ENCODE results near the gene CSNK1G3.

CSNK1G3 gene

DNA sequence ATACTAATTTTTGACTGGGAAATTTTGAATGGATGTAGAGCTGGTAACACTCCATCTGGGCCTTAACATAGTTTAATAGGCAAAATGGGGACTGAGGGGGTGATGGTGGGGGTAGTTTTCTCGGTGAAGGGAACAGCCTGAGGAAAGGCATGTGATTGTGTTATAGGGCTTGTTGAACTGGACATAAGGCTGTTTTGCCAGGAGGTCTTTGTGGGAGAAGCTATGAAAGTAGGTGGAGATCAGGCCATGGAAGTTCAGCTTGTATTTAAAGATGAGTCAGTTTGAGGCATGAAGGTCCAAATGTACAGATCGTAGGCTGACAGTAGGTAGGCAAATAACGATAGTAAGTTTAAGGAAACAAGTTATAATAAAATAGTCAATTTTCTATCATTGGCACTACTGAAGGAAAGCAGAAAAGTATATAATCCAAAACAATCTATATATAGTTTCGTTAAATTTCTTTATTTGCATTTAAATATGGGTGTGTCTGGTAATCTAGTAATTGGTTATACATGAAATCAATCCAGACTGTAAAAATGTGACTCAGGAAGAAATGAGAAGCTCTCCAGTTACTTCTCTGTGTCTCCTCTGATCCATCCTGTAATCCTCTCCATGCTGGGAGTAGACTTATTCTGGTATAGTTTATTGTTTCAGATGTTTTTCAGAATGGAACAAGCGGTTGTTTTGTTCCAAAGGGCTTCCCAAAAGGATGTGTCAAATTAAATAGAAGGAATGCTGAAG is 2.8 kb downstream of the CSNK1G3 start:
- DNase-seq (ENCODE audit: low read depth): no peak

DNA sequence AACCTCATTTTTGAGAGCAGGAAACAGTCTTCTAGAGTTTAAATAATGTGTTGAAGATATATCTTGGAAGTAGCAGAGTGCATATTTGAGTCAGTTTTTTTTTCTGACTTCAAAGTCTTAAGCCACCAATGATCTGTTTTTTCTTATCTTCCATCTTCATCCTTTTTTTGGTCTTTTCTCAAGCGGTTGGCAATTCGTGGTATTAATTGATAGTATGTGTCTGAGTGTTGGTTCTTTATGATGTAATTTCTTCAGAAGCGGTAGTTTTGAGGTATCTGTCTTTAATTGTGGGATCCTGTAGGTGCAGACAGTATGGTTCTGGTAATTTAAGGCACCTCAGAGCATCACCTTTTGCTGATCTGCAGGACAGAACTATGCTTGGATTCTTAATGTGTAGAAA is 3.9 kb downstream of the CSNK1G3 start:
- DNase-seq (ENCODE audit: low read depth): no peak

DNA sequence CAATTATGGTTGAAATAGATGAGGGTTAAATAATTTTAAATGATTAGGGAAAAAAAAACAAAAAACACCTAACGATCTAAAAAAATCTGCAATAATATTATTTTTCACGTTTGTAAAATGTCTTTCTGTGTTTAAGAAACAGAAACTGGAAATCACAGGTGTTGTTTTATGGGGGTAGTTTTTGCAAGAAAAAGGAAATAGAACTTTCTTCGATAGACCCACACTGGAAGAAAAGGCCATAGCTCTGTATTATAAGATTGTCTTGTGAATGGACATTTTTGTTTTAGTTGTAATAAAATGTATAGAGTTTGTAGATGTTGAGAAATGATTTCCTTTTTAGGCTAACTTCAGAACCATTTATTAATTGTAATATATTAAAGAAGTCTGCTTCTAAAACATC is 5.5 kb downstream of the CSNK1G3 start:
- DNase-seq (ENCODE audit: low read depth): no peak

DNA sequence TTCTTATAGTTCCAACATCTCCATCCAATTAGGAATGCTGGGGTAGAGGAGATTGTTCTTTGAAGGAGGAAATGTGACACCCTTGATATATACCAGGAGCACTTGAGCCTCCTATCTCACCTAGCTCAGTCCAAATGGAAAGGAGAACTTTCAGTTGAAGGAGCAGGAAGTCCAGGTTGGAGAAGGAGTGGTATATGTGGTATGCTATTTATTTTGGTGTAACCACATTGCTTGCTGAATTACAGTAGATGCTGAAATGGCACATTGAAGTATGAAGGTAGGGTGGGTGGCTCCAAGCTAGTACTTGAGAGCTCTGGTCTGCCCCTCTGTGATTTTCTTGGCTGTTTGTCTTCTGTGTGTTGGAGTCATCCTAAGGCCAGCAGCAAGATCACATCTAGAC is 6.1 kb downstream of the CSNK1G3 start:
- no peak for DNase-seq (ENCODE audit: low read depth)

DNA sequence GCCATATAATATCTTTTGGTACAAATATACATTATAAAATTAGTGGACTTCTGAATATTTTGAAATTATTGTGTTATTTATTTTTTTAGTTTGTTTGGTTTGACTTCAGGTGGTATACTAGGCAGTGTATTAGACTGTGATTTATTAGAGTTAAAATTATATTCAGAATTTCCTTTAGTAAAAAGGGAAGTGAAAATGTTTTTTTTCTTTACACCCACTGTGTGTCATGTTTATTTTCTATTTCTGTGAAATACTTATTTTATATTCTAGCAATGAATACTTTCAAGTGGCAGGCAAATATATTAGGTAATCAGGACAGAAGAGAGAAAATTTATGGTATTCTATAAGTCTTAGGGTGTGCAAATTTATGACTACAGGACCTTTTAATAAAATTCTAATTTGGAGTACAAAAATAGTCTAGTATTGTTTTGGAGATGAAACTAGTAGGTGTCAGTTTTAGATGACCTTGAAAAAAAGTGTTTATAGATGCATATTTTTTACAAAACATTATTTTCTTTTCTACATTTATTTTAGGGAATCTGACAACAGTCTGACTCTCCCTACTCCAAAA is 8.8 kb downstream of the CSNK1G3 start:
- DNase-seq (ENCODE audit: low read depth): no peak

DNA sequence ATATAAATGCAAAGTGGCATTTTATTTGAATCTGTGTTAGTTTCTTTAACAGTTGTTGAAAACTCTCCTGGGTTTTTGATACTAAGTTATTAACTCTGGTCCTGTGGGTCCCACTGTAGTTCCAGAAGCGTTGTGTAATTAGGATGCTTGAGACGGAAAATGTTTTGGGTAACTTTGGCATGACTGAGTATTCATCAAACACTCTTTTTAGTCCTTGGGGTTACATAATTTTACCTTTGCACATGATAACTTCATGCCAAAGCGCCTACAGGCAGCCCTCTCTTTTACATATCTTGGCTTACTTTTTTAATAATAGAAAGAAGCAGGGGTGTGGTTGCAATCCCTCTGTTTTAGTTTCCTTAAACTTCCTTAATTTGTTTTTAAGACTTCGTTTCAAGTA is 12.2 kb downstream of the CSNK1G3 start:
- DNase-seq (ENCODE audit: low read depth): no peak

DNA sequence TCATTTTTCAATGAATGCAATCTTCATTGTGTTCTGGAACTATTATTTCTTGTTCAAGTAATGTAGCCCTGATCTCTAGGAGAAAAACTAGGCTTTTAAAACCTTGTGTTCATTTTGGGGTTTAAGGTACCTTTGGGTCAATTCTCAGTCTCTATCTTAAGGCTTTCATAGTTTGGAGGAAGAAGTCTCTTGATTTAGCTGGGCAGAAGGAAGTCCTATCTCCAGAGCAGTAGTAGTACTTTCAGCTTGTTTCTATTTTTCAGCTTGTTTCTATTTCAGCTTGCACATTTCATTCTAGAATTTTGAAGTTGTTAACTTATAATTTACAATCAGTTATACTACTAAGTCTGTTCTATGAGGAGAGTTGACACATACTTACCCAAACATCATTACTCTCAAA is 15.2 kb downstream of the CSNK1G3 start:
- DNase-seq (ENCODE audit: low read depth): no peak

DNA sequence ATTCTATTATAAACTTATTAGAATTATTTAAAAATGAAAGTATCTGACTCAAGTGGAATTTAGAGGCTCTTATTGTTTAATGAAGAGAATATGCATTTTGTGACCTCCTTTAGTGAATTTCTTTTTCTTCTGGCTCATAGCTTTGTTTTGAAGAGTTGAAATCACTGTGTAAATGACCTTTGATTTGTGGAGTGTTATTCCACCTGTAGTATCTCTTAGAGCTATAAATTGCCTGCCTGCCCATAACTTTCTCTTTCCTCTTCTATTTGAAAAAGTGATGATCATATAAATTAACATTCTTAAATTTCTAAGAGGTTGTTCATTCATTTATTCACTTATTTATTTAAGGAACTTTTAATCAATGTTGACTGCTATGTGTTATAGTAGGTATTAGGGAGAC is 16.1 kb downstream of the CSNK1G3 start:
- DNase-seq (ENCODE audit: low read depth): no peak

DNA sequence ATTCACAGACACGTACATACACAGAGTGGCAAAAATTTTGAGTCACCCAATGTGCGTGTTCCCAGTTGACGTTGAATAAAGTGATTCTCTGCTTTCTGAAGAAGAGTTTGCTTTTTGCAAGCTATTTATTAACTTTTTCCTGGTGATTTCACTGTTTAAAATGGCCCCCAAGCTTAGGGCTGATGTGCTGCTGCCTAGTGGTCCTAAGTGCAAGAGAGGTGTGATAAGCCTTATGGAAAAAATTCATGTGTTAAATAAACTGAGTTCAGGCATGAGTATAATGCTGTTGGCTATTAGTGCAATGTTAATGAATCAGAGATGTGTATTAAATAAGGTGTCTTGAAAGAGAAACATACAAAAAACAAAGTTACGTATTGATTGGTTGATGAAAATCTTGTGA is 16.9 kb downstream of the CSNK1G3 start:
- DNase-seq (ENCODE audit: low read depth): no peak

DNA sequence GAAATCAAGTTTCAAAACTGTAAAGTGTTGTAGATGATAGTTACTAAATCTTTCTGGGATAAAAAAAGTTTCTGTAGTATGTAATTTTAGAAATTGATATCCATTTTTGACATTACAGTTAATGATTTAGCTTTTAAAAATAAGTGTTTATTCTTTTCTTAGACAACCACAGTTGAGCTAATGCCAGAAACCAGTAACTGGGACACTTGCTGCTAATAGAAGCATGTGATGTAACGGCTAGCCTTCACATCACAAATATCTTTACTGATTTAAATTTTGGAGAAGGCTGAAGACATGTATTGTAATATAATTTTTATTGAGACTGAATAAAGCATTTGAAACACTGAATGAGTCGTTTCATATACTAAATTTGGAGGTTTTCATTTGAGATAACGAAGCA is 18.8 kb downstream of the CSNK1G3 start:
- DNase-seq (ENCODE audit: low read depth): no peak

DNA sequence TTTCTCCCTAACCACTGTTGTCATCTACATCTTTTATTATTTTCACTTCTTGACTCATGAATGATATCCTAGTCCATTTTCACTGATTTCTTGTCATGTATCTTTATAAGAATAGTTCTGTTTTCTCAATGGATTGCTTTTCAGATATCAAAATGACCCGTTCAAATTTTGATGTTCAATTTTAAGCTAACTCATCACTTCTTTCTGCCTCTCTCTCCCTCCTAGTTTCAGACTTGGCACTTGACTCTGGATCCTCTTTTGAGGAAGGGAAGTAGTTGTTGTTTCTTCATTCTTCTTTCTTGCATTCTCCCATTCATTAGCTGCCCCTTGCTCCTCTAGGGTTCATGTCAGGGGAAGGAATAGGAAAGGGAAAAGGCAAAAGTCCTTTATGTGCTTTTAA is 23.7 kb downstream of the CSNK1G3 start:
- no peak for DNase-seq (ENCODE audit: low read depth)

DNA sequence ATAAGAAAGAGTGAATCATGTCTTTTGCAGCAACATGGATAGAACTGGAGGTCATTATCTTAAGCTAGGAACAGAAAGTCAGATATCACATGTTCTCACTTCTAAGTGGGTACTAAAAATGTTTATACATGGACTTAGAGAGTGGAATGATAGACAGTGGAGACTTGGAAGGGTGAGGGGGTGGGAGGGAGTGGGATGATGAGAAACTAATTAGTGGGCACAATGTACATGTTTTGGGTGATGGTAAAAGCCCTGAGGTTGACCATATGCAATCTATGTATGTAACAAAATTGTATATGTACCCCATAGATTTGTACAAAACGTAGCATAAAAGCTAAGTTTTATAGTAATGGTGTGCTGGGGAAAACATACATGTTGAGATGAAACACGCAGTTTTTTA is 25.3 kb downstream of the CSNK1G3 start:
- DNase-seq (ENCODE audit: low read depth): no peak

DNA sequence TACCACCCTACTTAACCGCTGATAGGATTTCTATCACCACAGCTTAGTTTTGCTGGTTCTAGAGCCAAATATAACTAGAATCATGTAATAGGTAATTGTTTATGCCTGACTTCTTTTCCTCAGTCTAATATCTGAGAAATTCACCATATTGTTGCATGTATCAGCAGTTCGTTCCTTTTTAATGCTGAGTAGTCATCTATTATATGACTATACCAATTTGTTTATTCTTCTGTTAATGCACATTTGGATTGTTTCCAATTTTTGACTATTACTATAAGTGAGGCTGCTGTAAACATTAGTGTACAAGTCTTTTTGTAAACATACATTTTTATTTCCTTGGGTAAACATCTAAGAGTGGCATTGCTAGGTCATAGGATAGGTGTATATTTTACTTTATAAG is 25.9 kb downstream of the CSNK1G3 start:
- no peak for DNase-seq (ENCODE audit: low read depth)

DNA sequence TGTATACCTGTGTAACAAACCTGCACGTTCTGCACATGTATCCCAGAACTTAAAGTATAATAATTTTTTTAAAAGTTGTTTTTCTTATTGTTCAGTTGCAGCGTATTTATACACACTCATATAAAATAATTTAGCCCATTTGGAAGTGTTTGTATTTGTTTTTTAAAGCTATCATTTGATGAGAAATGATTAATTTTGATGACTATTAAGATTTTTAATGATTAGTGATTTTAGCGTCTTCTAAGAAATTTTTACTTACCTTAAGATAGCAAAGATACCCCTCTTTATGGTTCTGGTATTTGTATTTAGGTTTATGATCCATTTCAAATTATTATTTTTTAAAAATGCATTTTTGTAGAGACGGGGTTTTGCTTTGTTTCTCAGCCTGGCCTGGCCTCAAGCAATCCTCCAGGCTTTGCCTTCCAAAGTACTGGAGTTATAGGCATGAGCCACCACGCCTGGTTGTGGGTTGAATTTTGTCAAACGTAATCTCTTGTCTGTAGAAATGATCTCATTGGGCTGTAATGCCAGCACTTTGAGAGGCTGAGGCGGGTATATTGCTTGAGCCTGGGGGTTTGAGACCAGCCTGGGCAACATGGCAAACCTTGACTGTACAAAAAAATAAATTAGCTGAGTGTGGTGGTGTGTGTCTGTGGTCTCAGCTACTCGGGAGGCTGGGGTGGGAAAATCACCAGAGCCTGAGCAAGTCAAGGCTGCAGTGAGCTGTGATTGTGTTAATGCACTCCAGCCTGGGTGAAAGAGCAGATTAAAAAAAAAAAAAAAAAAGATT is 26.9 kb downstream of the CSNK1G3 start:
- DNase-seq (ENCODE audit: low read depth): peak; percentile 15

DNA sequence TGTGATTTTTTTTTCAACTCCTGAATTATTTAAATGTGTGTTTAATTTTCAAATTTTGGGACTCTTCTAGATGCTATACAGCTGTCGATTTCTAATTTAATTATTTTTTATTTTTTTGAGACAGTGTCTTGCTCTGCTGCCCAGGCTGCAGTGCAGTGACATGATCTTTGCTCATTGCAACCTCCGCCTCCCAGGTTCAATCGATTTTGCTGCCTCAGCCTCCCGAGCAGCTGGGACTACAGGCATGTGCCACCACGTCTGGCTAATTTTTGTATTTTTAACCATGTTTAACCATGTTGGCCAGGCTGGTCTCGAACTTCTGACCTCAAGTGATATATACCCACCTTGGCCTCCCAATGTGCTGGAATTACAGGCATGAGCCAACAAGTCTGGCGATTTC is 28.6 kb downstream of the CSNK1G3 start:
- no peak for DNase-seq (ENCODE audit: low read depth)

DNA sequence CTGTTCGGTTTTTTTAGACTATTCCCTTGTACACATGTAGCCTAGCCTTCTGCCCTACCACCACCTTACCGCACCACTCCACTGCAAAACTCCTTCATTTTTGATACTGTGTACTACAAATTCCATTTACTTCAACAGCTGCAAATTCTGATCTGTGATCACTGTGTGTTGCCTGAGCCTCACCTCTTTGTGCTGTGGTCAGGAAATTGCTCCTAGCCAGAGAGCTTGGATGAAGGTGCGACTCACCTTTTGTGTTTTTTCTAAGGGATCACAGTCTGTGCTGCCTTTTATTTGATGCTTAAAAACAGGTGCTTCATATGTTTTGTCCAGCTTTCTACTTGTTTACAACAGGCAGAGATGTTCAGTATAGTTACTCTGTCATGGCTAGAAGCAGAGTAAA is 31.5 kb downstream of the CSNK1G3 start:
- no peak for DNase-seq (ENCODE audit: low read depth)

DNA sequence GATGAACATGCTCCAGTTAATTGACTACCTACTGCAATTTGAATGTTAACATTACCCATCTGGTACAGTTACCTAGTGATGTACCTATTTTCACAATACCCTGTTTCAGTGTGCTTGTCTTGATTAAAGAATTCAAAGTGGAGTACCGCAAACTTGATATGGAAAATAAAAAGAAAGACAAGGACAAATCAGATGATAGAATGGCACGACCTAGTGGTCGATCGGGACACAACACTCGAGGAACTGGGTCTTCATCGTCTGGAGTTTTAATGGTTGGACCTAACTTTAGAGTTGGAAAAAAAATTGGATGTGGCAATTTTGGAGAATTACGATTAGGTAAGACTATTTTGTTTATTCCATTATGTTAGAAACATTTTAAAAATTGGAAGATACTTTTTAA is 33.5 kb downstream of the CSNK1G3 start:
- no peak for DNase-seq (ENCODE audit: low read depth)

DNA sequence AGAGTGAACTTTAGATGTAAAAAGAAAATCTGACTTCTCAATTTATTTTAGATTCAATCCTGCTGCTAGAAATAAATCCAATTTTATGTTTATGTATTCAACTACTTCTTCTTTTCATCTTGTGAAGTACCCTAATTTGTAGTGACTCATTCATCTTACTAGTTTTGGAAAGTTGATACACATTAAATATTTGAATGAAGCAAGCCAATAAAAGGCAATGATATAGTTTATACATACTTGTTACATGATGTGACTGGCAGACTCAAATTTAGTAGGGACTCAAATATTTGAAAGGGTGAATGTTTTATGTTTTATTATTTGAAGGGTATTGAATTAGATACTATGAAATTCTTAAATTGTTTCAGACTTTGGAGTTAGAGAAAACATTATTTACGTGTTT is 34.7 kb downstream of the CSNK1G3 start:
- no peak for DNase-seq (ENCODE audit: low read depth)

DNA sequence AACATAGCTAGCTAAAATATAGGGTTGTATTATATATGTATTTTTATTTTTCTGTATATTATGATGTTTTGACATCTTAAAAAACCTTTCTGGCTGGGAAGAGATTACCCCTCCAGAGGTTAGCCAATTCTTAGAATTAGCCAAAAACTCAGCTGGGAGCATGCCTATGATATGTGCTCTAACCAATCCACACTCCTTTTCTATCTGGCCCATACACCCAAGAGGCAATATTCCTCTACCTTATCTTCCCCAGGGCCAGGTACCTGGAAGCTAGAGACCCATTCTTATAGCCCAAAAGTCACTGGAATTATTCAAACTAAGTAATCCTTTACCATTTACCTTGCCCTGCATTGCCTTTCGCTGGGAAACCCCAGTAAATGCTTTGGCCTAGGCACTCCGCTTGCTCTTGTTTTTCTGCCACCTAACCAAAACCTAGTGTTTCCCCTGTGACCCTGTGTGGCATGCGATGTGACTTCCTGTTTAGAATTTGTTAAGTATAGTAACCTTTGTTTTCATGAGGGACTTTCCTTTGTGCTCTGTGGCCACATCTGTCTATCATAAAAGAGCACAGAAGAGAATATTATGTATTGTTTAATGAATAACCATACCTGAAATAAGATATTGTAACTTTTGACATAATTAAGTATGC is 37.4 kb downstream of the CSNK1G3 start:
- no peak for DNase-seq (ENCODE audit: low read depth)

DNA sequence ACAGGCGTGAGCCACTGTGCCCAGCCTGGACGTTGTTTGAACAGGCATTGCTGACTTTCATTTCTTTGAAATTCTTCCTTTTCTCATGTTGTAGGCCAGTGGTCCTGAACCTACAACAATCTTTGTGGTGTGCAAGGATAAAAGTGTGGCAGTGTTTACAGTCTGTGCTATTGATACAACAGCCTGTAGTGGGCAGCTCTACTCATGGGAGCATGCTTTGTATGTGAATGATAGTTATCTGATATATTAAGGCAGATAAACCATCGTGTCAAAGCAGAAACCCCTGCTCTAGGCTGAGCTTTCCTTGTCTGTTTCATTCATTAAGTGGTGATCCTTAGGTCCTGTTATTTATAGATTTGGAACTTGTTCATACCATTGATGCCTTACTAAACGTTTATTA is 42.6 kb downstream of the CSNK1G3 start:
- no peak for DNase-seq (ENCODE audit: low read depth)

DNA sequence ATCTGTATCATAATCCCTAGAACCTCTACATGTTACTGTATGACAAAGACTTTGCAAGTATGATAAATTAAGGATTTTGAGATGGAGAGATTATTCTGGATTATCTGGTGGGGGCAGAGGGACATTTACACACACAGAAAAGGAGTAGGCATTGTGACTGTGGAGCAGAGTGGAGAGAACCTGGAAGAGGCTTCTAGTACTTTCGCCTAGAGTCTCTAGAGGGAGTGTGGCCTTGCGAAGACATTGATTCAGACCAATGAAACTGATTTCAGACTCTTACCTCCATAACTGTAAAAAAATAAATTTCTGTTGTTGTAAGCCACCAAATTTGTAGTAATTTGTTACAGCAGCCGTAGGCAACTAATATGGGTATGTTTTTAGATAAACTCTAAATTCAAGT is 45.9 kb downstream of the CSNK1G3 start:
- DNase-seq (ENCODE audit: low read depth): no peak

DNA sequence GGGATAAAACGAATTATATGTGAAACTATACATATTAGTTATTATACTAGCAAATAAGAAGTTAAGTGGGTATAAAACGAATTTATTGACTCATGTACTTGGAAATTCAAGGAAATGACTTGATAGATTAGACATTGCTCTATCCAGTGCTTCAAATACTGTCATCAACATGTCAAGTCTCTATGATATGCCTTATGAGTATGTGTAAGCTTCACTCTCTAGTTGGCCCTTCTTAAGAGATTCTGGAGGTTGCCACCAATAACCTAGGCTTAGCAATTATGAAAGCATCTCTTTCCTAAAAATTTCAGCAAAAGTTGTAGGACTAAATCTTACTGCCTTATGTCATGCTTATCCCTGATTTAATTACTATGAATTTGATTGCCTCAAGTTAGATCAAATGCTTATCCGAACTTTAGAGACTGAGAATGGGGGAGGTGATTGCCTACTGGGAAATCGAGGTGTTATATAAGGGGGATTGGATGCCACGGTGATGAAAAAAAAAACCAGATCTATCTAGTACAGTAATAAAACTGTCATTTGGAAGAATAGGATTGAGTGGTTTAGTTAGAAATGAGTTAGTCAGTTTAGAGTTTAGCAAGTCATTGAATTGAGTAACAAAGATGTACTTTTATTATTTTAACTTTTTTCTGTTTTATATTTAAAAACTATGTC is 46.9 kb downstream of the CSNK1G3 start:
- no peak for DNase-seq (ENCODE audit: low read depth)

DNA sequence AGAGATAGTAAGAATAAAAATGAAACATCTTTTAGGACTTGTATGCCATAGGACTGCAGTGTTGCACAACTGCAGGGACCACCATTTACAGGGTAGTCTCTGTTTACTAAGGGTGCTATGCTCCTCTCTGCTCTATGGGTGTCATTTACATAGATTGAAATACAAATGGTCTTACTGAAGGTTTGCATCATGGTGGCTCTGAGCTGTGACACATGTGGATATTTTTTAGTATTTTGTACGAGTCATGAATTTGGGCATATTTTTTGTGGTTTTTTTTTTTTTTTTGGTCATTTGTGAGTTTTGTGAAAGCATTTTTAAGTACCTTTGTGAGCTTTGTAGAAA is 47.4 kb downstream of the CSNK1G3 start:
- peak; percentile 9 for DNase-seq (ENCODE audit: low read depth)
